SHP77 treated with DMSO at 0.1 percent for 48 hours (cell line): ENCODE results near the gene DHRS1.

ENCODE experiments used
- DNase-seq: peaks from one replicate; lab custom pipeline; 2025; lab: John Stamatoyannopoulos, UW

DHRS1 gene

GRCh38 chr14:24299255-24300191 is at the start of gene DHRS1, which contains the start of gene NOP9:
TSS of gene DHRS1 (minus strand) at chr14:24299780. CDS start at chr14:24299106, 674 bp downstream.
TSS of gene NOP9 (plus strand) at chr14:24299850. CDS start at chr14:24299955, 105 bp downstream.
- peak; percentile 45 for DNase-seq

- no peak for DNase-seq
Measured at GRCh38 chr14:24348186-24348585, 48.6 kb upstream of the DHRS1 start.

- no peak for DNase-seq
Measured at GRCh38 chr14:24347134-24347533, 47.6 kb upstream of the DHRS1 start.

GRCh38 chr14:24343795-24344660 is 44.4 kb upstream of the DHRS1 start:
- DNase-seq: no peak

- DNase-seq: no peak
Measured at GRCh38 chr14:24342889-24343288, 43.3 kb upstream of the DHRS1 start.

- DNase-seq: no peak
Measured at GRCh38 chr14:24340606-24341005, 41.0 kb upstream of the DHRS1 start.

GRCh38 chr14:24339284-24340151 is 39.9 kb upstream of the DHRS1 start, which contains the start of gene RIPK3:
TSS of gene RIPK3 (minus strand) at chr14:24339991. CDS start at chr14:24339826, 165 bp downstream.
- DNase-seq: no peak

- no peak for DNase-seq
Measured at GRCh38 chr14:24338843-24339242, 39.3 kb upstream of the DHRS1 start.

GRCh38 chr14:24337824-24338175 is 38.2 kb upstream of the DHRS1 start:
- no peak for DNase-seq

GRCh38 chr14:24337144-24337823 is 37.7 kb upstream of the DHRS1 start:
- DNase-seq: no peak

- no peak for DNase-seq
Measured at GRCh38 chr14:24335461-24336171, 36.0 kb upstream of the DHRS1 start.

- DNase-seq: no peak
Measured at GRCh38 chr14:24334431-24335291, 35.1 kb upstream of the DHRS1 start, which contains the start of gene ADCY4. TSS of gene ADCY4 (minus strand) at chr14:24335071. CDS start at chr14:24334652, 419 bp downstream.

- DNase-seq: no peak
Measured at GRCh38 chr14:24332268-24332993, 32.9 kb upstream of the DHRS1 start.

GRCh38 chr14:24331731-24332267 is 32.2 kb upstream of the DHRS1 start:
- DNase-seq: peak; percentile 45

- DNase-seq: no peak
Measured at GRCh38 chr14:24330973-24331674, 31.5 kb upstream of the DHRS1 start.

GRCh38 chr14:24329736-24330135 is 30.2 kb upstream of the DHRS1 start:
- no peak for DNase-seq

- DNase-seq: no peak
Measured at GRCh38 chr14:24329073-24329663, 29.6 kb upstream of the DHRS1 start.
